Gastroesophageal sphincter (tissue), 3 donors: ENCODE results near the gene LRIT1.

Experiments
- CTCF ChIP-seq, 4 experiments: fragments of 200-600 bp in 2 of 4; fragments of 450-650 bp in 2 of 4; sonication (generic) in 1 of 4; IDR thresholded peaks; one replicate each; pipeline ENCODE4 v1.5.1; 2017 to 2019; ENCODE audit warnings: antibody characterized with exemption in 4 of 4, mild to moderate bottlenecking in 2 of 4, moderate library complexity in 2 of 4
- POLR2A ChIP-seq, 2 donors: fragments of 450-650 bp; IDR thresholded peaks; one replicate each; pipeline ENCODE4 v1.6.1; 2017; ENCODE audit warnings: antibody characterized with exemption in 2 of 2, mild to moderate bottlenecking in 2 of 2, moderate library complexity in 1 of 2

- TF ChIP-seq CTCF (IDR thresholded peaks at IDR 0.05) (no peak), POLR2A (IDR thresholded peaks at IDR 0.05) (no peak)
Observed at GRCh38 chr10:84221916-84222315, 19.4 kb downstream of the LRIT1 start.
